ENCODE data around the gene ITSN1. TPM values are rescaled to one million over a fixed set of nuclear protein-coding genes. Genes with fewer than 3 reads are reported as not detected.
A peak's percentile ranks its signal among the peaks of the same experiment; 100 is the strongest.

The ITSN1 gene
- total RNA-seq, 1 experiment from 2014 or later = 30.6 TPM

- intact Hi-C loops (cut with micrococcal nuclease; ENCODE audit: unreplicated experiment) = loop anchor here (5.0 kb wide), 1 partner anchor 43 kb away; the partner anchor contains the start of genes CRYZL1 and ITSN1
- Mint-ChIP-seq H3K4me3 (ENCODE audit: low read depth, unreplicated experiment) (peak overlapping the region; percentile 39), H3K36me3 (ENCODE audit: insufficient read depth, unreplicated experiment) (peaks cover 7% of the 10 kb centered on the region), H3K27ac (ENCODE audit: unreplicated experiment) (peak overlapping the region; percentile 79), H3K27me3 (ENCODE audit: unreplicated experiment) (no peaks in the 10 kb centered on the region), H3K4me1 (ENCODE audit: low read depth, unreplicated experiment) (peaks cover 29% of the 10 kb centered on the region), H3K9me3 (ENCODE audit: low read depth, unreplicated experiment) (no peaks in the 10 kb centered on the region)
- CTCF ChIA-PET = interaction anchor here (0.7 to 1.0 kb wide), 3 partner anchors 19 to 96 kb away, joined by 3 read pairs; partner anchors contain the start of gene DONSON
- BruUV-seq (replicated peaks) = no TSS peak
- DNase-seq = no peak
- no peak for TF ChIP-seq CTCF (IDR thresholded peaks at IDR 0.05; ENCODE audit: unreplicated experiment)
These were observed 42.7 kb downstream of the ITSN1 start for GRCh38 chr21:33684923-33685560.

- H3K9me3 Mint-ChIP-seq (ENCODE audit: low read depth, unreplicated experiment) = no peaks in the 10 kb centered on the region
- no peak for TF ChIP-seq CTCF (IDR thresholded peaks at IDR 0.05; ENCODE audit: unreplicated experiment)
These were observed 43.4 kb downstream of the ITSN1 start for GRCh38 chr21:33685613-33686197.

GRCh38 chr21:33686386-33686785 lies 44.1 kb downstream of the ITSN1 start:
- Mint-ChIP-seq H3K4me1 (ENCODE audit: low read depth, unreplicated experiment) (peaks cover 29% of the 10 kb centered on the region), H3K27me3 (ENCODE audit: unreplicated experiment) (no peaks in the 10 kb centered on the region), H3K4me3 (ENCODE audit: low read depth, unreplicated experiment) (no peak overlapping the region), H3K9me3 (ENCODE audit: low read depth, unreplicated experiment) (no peaks in the 10 kb centered on the region), H3K36me3 (ENCODE audit: insufficient read depth, unreplicated experiment) (peaks cover 7% of the 10 kb centered on the region), H3K27ac (ENCODE audit: unreplicated experiment) (peak overlapping the region; percentile 39)
- DNase-seq = no peak
- TF ChIP-seq CTCF (IDR thresholded peaks at IDR 0.05; ENCODE audit: unreplicated experiment) = no peak
- BruUV-seq (replicated peaks) = no TSS peak
- CTCF ChIA-PET = interaction anchor here (0.9 to 1.2 kb wide), 2 partner anchors 17 to 36 kb away, joined by 3 to 7 read pairs; no protein-coding TSS in a partner anchor
- intact Hi-C loops (cut with micrococcal nuclease; ENCODE audit: unreplicated experiment) = loop anchor here (5.0 kb wide), 1 partner anchor 44 kb away; the partner anchor contains the start of genes CRYZL1 and ITSN1

More at GRCh38 chr21:33685613-33686197, 43.4 kb downstream of the ITSN1 start:
- intact Hi-C loops (cut with micrococcal nuclease; ENCODE audit: unreplicated experiment) = loop anchor here (5.0 kb wide), 1 partner anchor 43 kb away; the partner anchor contains the start of genes CRYZL1 and ITSN1
- peak overlapping the region; percentile 79 for H3K27ac Mint-ChIP-seq (ENCODE audit: unreplicated experiment)
- H3K36me3 Mint-ChIP-seq (ENCODE audit: insufficient read depth, unreplicated experiment) = peaks cover 7% of the 10 kb centered on the region
- CTCF ChIA-PET = interaction anchor here (0.9 to 1.2 kb wide), 2 partner anchors 18 to 36 kb away, joined by 3 to 7 read pairs; no protein-coding TSS in a partner anchor
- H3K4me3 Mint-ChIP-seq (ENCODE audit: low read depth, unreplicated experiment) = no peak overlapping the region
- no peaks in the 10 kb centered on the region for H3K27me3 Mint-ChIP-seq (ENCODE audit: unreplicated experiment)
- no peak for DNase-seq
- peaks cover 29% of the 10 kb centered on the region for H3K4me1 Mint-ChIP-seq (ENCODE audit: low read depth, unreplicated experiment)
- BruUV-seq (replicated peaks) = no TSS peak

GRCh38 chr21:33687634-33688033 lies 45.3 kb downstream of the ITSN1 start:
- CTCF ChIA-PET = interaction anchor here (0.7 kb wide), 1 partner anchor 281 kb away, joined by 5 read pairs; no protein-coding TSS in a partner anchor
- no peak overlapping the region for H3K27ac Mint-ChIP-seq (ENCODE audit: unreplicated experiment)

More at GRCh38 chr21:33687634-33688033, 45.3 kb downstream of the ITSN1 start:
- no peaks in the 10 kb centered on the region for H3K27me3 Mint-ChIP-seq (ENCODE audit: unreplicated experiment)
- peaks cover 7% of the 10 kb centered on the region for H3K36me3 Mint-ChIP-seq (ENCODE audit: insufficient read depth, unreplicated experiment)
- H3K4me3 Mint-ChIP-seq (ENCODE audit: low read depth, unreplicated experiment) = no peak overlapping the region
- DNase-seq = no peak
- no peaks in the 10 kb centered on the region for H3K9me3 Mint-ChIP-seq (ENCODE audit: low read depth, unreplicated experiment)
- no peak for TF ChIP-seq CTCF (IDR thresholded peaks at IDR 0.05; ENCODE audit: unreplicated experiment)
- intact Hi-C loops (cut with micrococcal nuclease; ENCODE audit: unreplicated experiment) = loop anchor here (5.0 kb wide), 1 partner anchor 45 kb away; the partner anchor contains the start of genes CRYZL1 and ITSN1
- no TSS peak for BruUV-seq (replicated peaks)
- H3K4me1 Mint-ChIP-seq (ENCODE audit: low read depth, unreplicated experiment) = peaks cover 26% of the 10 kb centered on the region
